ENCODE measurements around the gene FAM24A. TPM values are rescaled to one million over a fixed set of nuclear protein-coding genes. Genes with fewer than 3 reads are reported as not detected.

Gene FAM24A
- total and polyA plus RNA-seq, 10 of the 15 experiments (the other 5 are each of a cell fraction or from before 2014, with no cell fraction given): not detected

DNA sequence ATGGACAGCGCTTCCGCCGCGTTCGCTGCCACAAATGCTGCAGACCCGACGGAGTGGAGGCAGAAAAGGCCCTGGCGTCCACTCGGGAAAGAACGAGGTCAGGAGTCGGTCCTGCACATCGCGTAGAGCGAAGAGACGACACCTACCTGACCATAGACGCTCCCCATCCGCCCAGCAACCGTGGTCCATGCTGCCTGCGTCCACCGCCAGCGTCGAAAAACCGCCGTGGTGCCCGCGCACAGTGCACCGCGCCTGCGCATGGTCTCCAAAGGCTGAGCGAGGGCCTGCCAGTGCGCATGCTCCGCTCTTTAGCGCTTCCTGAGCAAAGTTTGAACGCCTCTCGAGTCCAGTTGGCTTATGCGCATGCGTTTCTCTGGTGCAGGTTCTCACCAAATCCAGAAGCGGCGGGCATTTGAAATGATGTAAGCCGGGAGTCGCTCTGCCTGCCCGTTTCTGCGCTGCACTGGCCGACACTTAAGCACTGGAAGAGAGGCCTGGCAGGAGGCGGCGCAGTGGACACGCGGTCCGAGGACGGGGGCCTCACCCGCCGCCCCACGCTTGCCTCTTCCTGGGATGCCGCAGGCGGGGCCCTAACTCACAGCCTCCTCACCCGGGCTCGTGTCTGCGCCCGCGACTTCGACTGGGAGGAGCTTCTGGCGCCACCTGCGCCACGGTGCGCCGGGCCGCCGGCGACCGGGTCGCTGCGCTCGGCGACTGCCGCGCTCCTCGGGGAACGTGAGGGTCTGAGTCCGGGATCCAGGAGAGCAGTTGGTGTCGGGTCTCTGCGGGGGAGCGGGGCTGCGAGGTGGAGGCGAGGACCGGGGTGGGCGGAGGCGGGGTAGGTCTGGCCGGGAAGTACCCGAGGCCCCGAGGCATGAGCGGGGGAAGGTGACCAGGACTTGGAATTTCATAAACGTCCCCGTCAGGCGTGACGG is 30.8 kb upstream of the FAM24A start, which contains the start of gene FAM24B (continued):
- no peak for TF ChIP-seq PKNOX1 (IDR thresholded peaks at IDR 0.05)
- TF ChIP-seq YY1 (IDR thresholded peaks at IDR 0.05; ENCODE audit: low read depth, low read length): no peak
- no peak for TF ChIP-seq PML (IDR thresholded peaks at IDR 0.05; ENCODE audit: low read length)
- TF ChIP-seq, protein P1, sequence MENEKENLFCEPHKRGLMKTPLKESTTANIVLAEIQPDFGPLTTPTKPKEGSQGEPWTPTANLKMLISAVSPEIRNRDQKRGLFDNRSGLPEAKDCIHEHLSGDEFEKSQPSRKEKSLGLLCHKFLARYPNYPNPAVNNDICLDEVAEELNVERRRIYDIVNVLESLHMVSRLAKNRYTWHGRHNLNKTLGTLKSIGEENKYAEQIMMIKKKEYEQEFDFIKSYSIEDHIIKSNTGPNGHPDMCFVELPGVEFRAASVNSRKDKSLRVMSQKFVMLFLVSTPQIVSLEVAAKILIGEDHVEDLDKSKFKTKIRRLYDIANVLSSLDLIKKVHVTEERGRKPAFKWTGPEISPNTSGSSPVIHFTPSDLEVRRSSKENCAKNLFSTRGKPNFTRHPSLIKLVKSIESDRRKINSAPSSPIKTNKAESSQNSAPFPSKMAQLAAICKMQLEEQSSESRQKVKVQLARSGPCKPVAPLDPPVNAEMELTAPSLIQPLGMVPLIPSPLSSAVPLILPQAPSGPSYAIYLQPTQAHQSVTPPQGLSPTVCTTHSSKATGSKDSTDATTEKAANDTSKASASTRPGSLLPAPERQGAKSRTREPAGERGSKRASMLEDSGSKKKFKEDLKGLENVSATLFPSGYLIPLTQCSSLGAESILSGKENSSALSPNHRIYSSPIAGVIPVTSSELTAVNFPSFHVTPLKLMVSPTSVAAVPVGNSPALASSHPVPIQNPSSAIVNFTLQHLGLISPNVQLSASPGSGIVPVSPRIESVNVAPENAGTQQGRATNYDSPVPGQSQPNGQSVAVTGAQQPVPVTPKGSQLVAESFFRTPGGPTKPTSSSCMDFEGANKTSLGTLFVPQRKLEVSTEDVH (IDR thresholded peaks at IDR 0.05; ENCODE audit: low read depth, partially characterized antibody): no peak
- no peak for TF ChIP-seq CBX3 (IDR thresholded peaks at IDR 0.05; ENCODE audit: borderline replicate concordance, low read depth)
- peak; percentile 91 for TF ChIP-seq SIN3A (IDR thresholded peaks at IDR 0.05; ENCODE audit: low read depth, low read length)
- no peak for TF ChIP-seq SREBF2 (IDR thresholded peaks at IDR 0.05; ENCODE audit: low read length)
- TF ChIP-seq POU2F2 (IDR thresholded peaks at IDR 0.05; ENCODE audit: borderline replicate concordance, low read depth, low read length): no peak; the same call in 2 of the 3 replicates
- TF ChIP-seq ZNF622 (IDR thresholded peaks at IDR 0.05): no peak
- TF ChIP-seq, protein P2, sequence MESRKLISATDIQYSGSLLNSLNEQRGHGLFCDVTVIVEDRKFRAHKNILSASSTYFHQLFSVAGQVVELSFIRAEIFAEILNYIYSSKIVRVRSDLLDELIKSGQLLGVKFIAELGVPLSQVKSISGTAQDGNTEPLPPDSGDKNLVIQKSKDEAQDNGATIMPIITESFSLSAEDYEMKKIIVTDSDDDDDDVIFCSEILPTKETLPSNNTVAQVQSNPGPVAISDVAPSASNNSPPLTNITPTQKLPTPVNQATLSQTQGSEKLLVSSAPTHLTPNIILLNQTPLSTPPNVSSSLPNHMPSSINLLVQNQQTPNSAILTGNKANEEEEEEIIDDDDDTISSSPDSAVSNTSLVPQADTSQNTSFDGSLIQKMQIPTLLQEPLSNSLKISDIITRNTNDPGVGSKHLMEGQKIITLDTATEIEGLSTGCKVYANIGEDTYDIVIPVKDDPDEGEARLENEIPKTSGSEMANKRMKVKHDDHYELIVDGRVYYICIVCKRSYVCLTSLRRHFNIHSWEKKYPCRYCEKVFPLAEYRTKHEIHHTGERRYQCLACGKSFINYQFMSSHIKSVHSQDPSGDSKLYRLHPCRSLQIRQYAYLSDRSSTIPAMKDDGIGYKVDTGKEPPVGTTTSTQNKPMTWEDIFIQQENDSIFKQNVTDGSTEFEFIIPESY (IDR thresholded peaks at IDR 0.05): no peak
- TF ChIP-seq RAD21 (IDR thresholded peaks at IDR 0.05; ENCODE audit: insufficient read depth, low read depth, low read length): no peak
- no peak for TF ChIP-seq SMAD1 (IDR thresholded peaks at IDR 0.05; ENCODE audit: low read depth, partially characterized antibody)
- peak; percentile 64; the same call in 1 of the 2 replicates for TF ChIP-seq POLR2AphosphoS5 (IDR thresholded peaks at IDR 0.05; ENCODE audit: low read length)
- no peak for TF ChIP-seq ZBTB4 (CRISPR knock-in tag; IDR thresholded peaks at IDR 0.05)
- no peak for TF ChIP-seq SPI1 (IDR thresholded peaks at IDR 0.05; ENCODE audit: borderline replicate concordance, insufficient read depth, low read depth, low read length)
- no peak for TF ChIP-seq EZH2 (IDR thresholded peaks at IDR 0.05; ENCODE audit: borderline replicate concordance, control insufficient read depth, low read depth, low read length)
- TF ChIP-seq CEBPB (IDR thresholded peaks at IDR 0.05; ENCODE audit: borderline replicate concordance in 1 of 2, low read depth in 2 of 2, low read length in 2 of 2): no peak
- no peak for TF ChIP-seq WRNIP1 (IDR thresholded peaks at IDR 0.05; ENCODE audit: borderline replicate concordance, low read depth, low read length)
- no peak for TF ChIP-seq SUPT20H (IDR thresholded peaks at IDR 0.05; ENCODE audit: borderline replicate concordance, control insufficient read depth, low read depth, low read length)
